MM.1S (cell line): ENCODE results near the gene AADACL2.
"Not testable (repeated sequence)": the region's sequence is repeated elsewhere in the genome, so short reads cannot be mapped to it uniquely, and the experiment has no call there.

Experiments
- DNase-seq: peaks from one replicate; pipeline ENCODE4 v3.0.0-alpha.2; 2015
- H2AFZ ChIP-seq: fragments of 300-600 bp; sonication (generic); 2 replicates; pipeline ENCODE4 v1.6.0; 2016; ENCODE audit warnings: antibody characterized with exemption, low read length
- H3F3A ChIP-seq: fragments of 300-600 bp; sonication (generic); 2 replicates; pipeline ENCODE4 v1.6.1; 2016; ENCODE audit warnings: mild to moderate bottlenecking, antibody characterized with exemption, low read length, moderate library complexity, mixed read lengths; ENCODE audit not compliant: insufficient read depth
- H3K27ac ChIP-seq: fragments of 300-600 bp; sonication (generic); 2 replicates; pipeline ENCODE4 v1.5.1; 2016; ENCODE audit warnings: mild to moderate bottlenecking, low read length
- H3K27me3 ChIP-seq: fragments of 300-600 bp; sonication (generic); replicated peaks from 2 replicates; pipeline ENCODE4 v1.6.0; 2016; ENCODE audit warnings: low read length; ENCODE audit not compliant: insufficient read depth
- H3K36me3 ChIP-seq: fragments of 300-600 bp; sonication (generic); replicated peaks from 2 replicates; pipeline ENCODE4 v1.6.1; 2016; ENCODE audit warnings: mild to moderate bottlenecking, low read length, mixed read lengths; ENCODE audit not compliant: insufficient read depth
- H3K4me1 ChIP-seq: fragments of 300-600 bp; sonication (generic); 2 replicates; pipeline ENCODE4 v1.6.1; 2016; ENCODE audit warnings: low read length, mixed read lengths
- H3K4me2 ChIP-seq: fragments of 300-600 bp; sonication (generic); 2 replicates; pipeline ENCODE4 v1.6.0; 2016; ENCODE audit warnings: low read depth, low read length
- H3K4me3 ChIP-seq: fragments of 300-600 bp; sonication (generic); 2 replicates; pipeline ENCODE4 v1.5.1; 2016; ENCODE audit warnings: low read length, mixed read lengths
- H3K79me2 ChIP-seq: fragments of 300-600 bp; sonication (generic); 2 replicates; pipeline ENCODE4 v1.6.1; 2016; ENCODE audit warnings: mixed run types, low read length, mixed read lengths
- H3K9ac ChIP-seq: fragments of 300-600 bp; sonication (generic); 2 replicates; pipeline ENCODE4 v1.6.1; 2016; ENCODE audit warnings: low read length, mixed read lengths
- H3K9me2 ChIP-seq: fragments of 300-600 bp; sonication (generic); replicated peaks from 2 replicates; pipeline ENCODE4 v1.6.1; 2016; ENCODE audit warnings: mild to moderate bottlenecking, low read length, mixed read lengths; ENCODE audit not compliant: insufficient read depth
- H3K9me3 ChIP-seq: fragments of 300-600 bp; sonication (generic); replicated peaks from 2 replicates; pipeline ENCODE4 v1.6.1; 2016; ENCODE audit warnings: mild to moderate bottlenecking, low read length, mixed read lengths; ENCODE audit not compliant: insufficient read depth
- H4K20me1 ChIP-seq: fragments of 300-600 bp; sonication (generic); 2 replicates; pipeline ENCODE4 v1.6.1; 2016; ENCODE audit warnings: mild to moderate bottlenecking, low read length, moderate library complexity, mixed read lengths; ENCODE audit not compliant: insufficient read depth
- CTCF ChIP-seq: fragments of 300-600 bp; sonication (generic); IDR thresholded peaks from 2 replicates; pipeline ENCODE4 v1.5.1; 2016; ENCODE audit warnings: antibody characterized with exemption, low read length, mixed read lengths
- EZH2 ChIP-seq: fragments of 300-600 bp; sonication (generic); optimal IDR thresholded peaks from 2 replicates; pipeline ENCODE3; 2017; ENCODE audit warnings: low read depth, mild to moderate bottlenecking, antibody characterized with exemption, low read length, mixed read lengths
- EZH2phosphoT487 ChIP-seq: fragments of 300-600 bp; sonication (generic); IDR thresholded peaks from 2 replicates; pipeline ENCODE4 v1.6.1; 2018; ENCODE audit warnings: antibody characterized with exemption, low read length

AADACL2 gene

GRCh38 chr3:151787626-151788025, 53.9 kb downstream of the AADACL2 start:
- no peaks in the 10 kb centered on the region for H4K20me1 ChIP-seq
- no peak overlapping the region for H3K4me3 ChIP-seq
- no peak overlapping the region for H3K9ac ChIP-seq
- H3K9me2 ChIP-seq, result no peaks in the 10 kb centered on the region
- H3K4me1 ChIP-seq, result no peaks in the 10 kb centered on the region
- no peak overlapping the region for H3K4me2 ChIP-seq
- no peaks in the 10 kb centered on the region for H3K27me3 ChIP-seq
- DNase-seq, result no peak
- H3F3A ChIP-seq, result no peaks in the 10 kb centered on the region
- H3K9me3 ChIP-seq, result no peaks in the 10 kb centered on the region
- H3K79me2 ChIP-seq, result no peaks in the 10 kb centered on the region
- H3K36me3 ChIP-seq, result no peaks in the 10 kb centered on the region
- no peak overlapping the region for H2AFZ ChIP-seq
- H3K27ac ChIP-seq, result no peak overlapping the region
- TF ChIP-seq EZH2phosphoT487 (no peak), CTCF (no peak), EZH2 (no peak)

- no peak overlapping the region for H3K4me2 ChIP-seq
- H3K9me3 ChIP-seq, result no peaks in the 10 kb centered on the region
Observed at GRCh38 chr3:151788401-151788800, 54.7 kb downstream of the AADACL2 start.

GRCh38 chr3:151789853-151790463, 56.2 kb downstream of the AADACL2 start:
- H2AFZ ChIP-seq, result no peak overlapping the region
- H3K27me3 ChIP-seq, result no peaks in the 10 kb centered on the region
- no peaks in the 10 kb centered on the region for H3K9me3 ChIP-seq
- H3K27ac ChIP-seq, result no peak overlapping the region
- H3F3A ChIP-seq, result no peaks in the 10 kb centered on the region
- H3K9ac ChIP-seq, result no peak overlapping the region
- no peak overlapping the region for H3K4me3 ChIP-seq
- TF ChIP-seq EZH2 (no peak), EZH2phosphoT487 (no peak), CTCF (no peak)
- H3K36me3 ChIP-seq, result no peaks in the 10 kb centered on the region
- H4K20me1 ChIP-seq, result no peaks in the 10 kb centered on the region
- H3K4me1 ChIP-seq, result no peaks in the 10 kb centered on the region
- DNase-seq, result no peak
- no peaks in the 10 kb centered on the region for H3K9me2 ChIP-seq
- H3K79me2 ChIP-seq, result no peaks in the 10 kb centered on the region
- H3K4me2 ChIP-seq, result no peak overlapping the region

More at GRCh38 chr3:151788401-151788800, 54.7 kb downstream of the AADACL2 start:
- H3K27ac ChIP-seq, result no peak overlapping the region
- no peak for DNase-seq
- H2AFZ ChIP-seq, result no peak overlapping the region
- no peaks in the 10 kb centered on the region for H3K9me2 ChIP-seq
- H3K4me1 ChIP-seq, result no peaks in the 10 kb centered on the region
- H3K36me3 ChIP-seq, result no peaks in the 10 kb centered on the region
- no peak overlapping the region for H3K4me3 ChIP-seq
- no peaks in the 10 kb centered on the region for H3F3A ChIP-seq
- no peaks in the 10 kb centered on the region for H3K27me3 ChIP-seq
- no peaks in the 10 kb centered on the region for H4K20me1 ChIP-seq
- TF ChIP-seq CTCF, result no peak
- no peak for TF ChIP-seq EZH2
- no peak for TF ChIP-seq EZH2phosphoT487
- H3K9ac ChIP-seq, result no peak overlapping the region
- no peaks in the 10 kb centered on the region for H3K79me2 ChIP-seq

- H3K9me3 ChIP-seq, H4K20me1 ChIP-seq, H2AFZ ChIP-seq, H3K9me2 ChIP-seq, H3K36me3 ChIP-seq, H3K4me2 ChIP-seq, H3K27me3 ChIP-seq, H3K79me2 ChIP-seq, DNase-seq, H3K9ac ChIP-seq, H3F3A ChIP-seq, H3K4me3 ChIP-seq, H3K4me1 ChIP-seq, H3K27ac ChIP-seq: not testable (repeated sequence)
Observed at GRCh38 chr3:151790763-151791162, 57.0 kb downstream of the AADACL2 start.
